GM12891 (cell line): ENCODE data around the gene HMCN2.

Source experiments
- POLR2A ChIP-seq: IDR thresholded peaks from 2 replicates; pipeline ENCODE4 v1.6.1; 2011; ENCODE audit warnings: low read depth, low read length, control low read depth
- POLR2AphosphoS5 ChIP-seq: IDR thresholded peaks from 2 replicates; pipeline ENCODE4 v1.6.1; 2011; ENCODE audit warnings: low read depth, low read length, control low read depth
- POU2F2 ChIP-seq: IDR thresholded peaks from 2 replicates; pipeline ENCODE4 v1.6.1; 2011; ENCODE audit warnings: low read depth, mild to moderate bottlenecking, control low read depth, low read length, moderate library complexity
- SPI1 ChIP-seq: IDR thresholded peaks from 2 replicates; pipeline ENCODE4 v1.6.1; 2011; ENCODE audit warnings: low read depth, low read length, control low read depth
- TAF1 ChIP-seq: IDR thresholded peaks from 2 replicates; pipeline ENCODE4 v1.6.1; 2011; ENCODE audit warnings: low read depth, low read length, control low read depth

DNA sequence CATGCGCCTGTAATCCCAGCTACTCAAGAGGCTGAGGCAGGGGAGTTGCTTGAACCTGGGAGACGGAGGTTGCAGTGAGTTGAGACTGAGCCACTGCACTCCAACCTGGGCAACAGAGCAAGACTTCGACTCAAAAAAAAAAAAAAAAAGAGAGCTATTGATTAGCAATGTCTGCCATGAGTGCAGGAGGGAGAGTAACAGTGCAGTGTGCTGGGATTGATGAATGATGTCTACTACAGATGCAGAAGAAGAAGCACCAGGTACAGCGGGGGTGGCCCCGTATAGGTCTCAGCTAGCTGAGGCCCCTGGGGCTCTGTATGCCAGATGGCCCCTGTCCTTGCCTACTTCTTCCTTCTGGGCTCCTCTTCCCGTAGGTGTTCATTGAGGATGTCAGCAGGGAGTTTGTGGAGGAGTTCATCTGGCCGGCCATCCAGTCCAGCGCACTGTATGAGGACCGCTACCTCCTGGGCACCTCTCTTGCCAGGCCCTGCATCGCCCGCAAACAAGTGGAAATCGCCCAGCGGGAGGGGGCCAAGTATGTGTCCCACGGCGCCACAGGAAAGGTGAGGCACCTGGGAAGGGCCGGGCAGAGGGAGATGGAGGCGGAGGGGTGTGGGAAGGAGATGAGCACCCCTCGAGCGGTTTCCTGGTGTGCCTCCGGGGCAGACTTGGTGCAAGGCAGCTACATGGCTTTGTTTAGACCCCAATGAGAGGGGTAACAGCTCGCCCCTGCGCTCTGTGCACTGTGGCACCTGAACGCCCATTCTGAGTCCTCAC, 192.7 kb downstream of the HMCN2 start:
- no peak for TF ChIP-seq POLR2A
- no peak for TF ChIP-seq POLR2AphosphoS5
- TF ChIP-seq POU2F2, result no peak
- no peak for TF ChIP-seq TAF1
- TF ChIP-seq SPI1, result no peak
